Keratinocyte (primary cell): Measurements from ENCODE around the gene PRSS1. TPM values are rescaled to one million over a fixed set of nuclear protein-coding genes. Genes with fewer than 3 reads are reported as not detected.

ENCODE experiments used
- DNase-seq: peaks from one replicate; pipeline ENCODE4 v3.0.0-alpha.2; 2011; ENCODE audit warnings: low read depth, missing footprints, low spot score
- FAIRE-seq: peaks from 2 replicates; lab custom pipeline; 2011; peaks lifted over from hg19 to GRCh38; lab: Jason Lieb, UNC
- H2AFZ ChIP-seq: 2 replicates; pipeline ENCODE4 v1.6.0; 2012; ENCODE audit warnings: low read length, control low read depth, inconsistent platforms; ENCODE audit not compliant: control insufficient read depth
- H3K27ac ChIP-seq: 2 replicates; pipeline ENCODE4 v1.5.1; 2011; ENCODE audit warnings: low read length; ENCODE audit not compliant: control insufficient read depth, insufficient read depth
- H3K27me3 ChIP-seq: 3 replicates; pipeline ENCODE4 v1.6.0; 2011; ENCODE audit warnings: low read length; ENCODE audit not compliant: control insufficient read depth, insufficient read depth; ENCODE audit errors: extremely low read depth
- H3K36me3 ChIP-seq, 2 experiments: 2 replicates in 1 of 2; 3 replicates in 1 of 2; pipeline ENCODE4 v1.5.1; 2011; ENCODE audit warnings: low read length in 2 of 2, mild to moderate bottlenecking in 1 of 2; ENCODE audit not compliant: control insufficient read depth in 2 of 2, insufficient read depth in 2 of 2; ENCODE audit errors: extremely low read depth in 1 of 2
- H3K4me1 ChIP-seq: 3 replicates; pipeline ENCODE4 v1.5.1; 2011; ENCODE audit warnings: low read length; ENCODE audit not compliant: control insufficient read depth, insufficient read depth; ENCODE audit errors: extremely low read depth
- H3K4me2 ChIP-seq: 3 replicates; pipeline ENCODE4 v1.6.0; 2011; ENCODE audit warnings: low read depth, low read length; ENCODE audit not compliant: control insufficient read depth, insufficient read depth; ENCODE audit errors: extremely low read depth
- H3K4me3 ChIP-seq, 3 experiments: fragments of 200-600 bp in 1 of 3; sonication (generic) in 1 of 3; 2 replicates in 2 of 3; 3 replicates in 1 of 3; pipeline ENCODE4 v1.5.1; 2011 to 2016; ENCODE audit warnings: low read length in 3 of 3, mild to moderate bottlenecking in 3 of 3, control low read depth in 2 of 3, inconsistent platforms in 1 of 3, low read depth in 1 of 3, mixed read lengths in 1 of 3, mixed run types in 1 of 3, moderate library complexity in 1 of 3; ENCODE audit not compliant: control insufficient read depth in 2 of 3, insufficient read depth in 2 of 3; ENCODE audit errors: extremely low read depth in 1 of 3
- H3K79me2 ChIP-seq: 2 replicates; pipeline ENCODE4 v1.6.0; 2012; ENCODE audit warnings: low read length; ENCODE audit not compliant: control insufficient read depth, insufficient read depth
- H3K9ac ChIP-seq: 3 replicates; pipeline ENCODE4 v1.6.0; 2011; ENCODE audit warnings: low read length; ENCODE audit not compliant: control insufficient read depth, insufficient read depth; ENCODE audit errors: extremely low read depth
- H3K9me1 ChIP-seq: 3 replicates; pipeline ENCODE4 v1.6.0; 2011; ENCODE audit warnings: low read length; ENCODE audit not compliant: control insufficient read depth, insufficient read depth; ENCODE audit errors: extremely low read depth
- H3K9me3 ChIP-seq: 2 replicates; pipeline ENCODE4 v1.5.1; 2012; ENCODE audit warnings: low read depth, low read length; ENCODE audit not compliant: control insufficient read depth
- H4K20me1 ChIP-seq: 3 replicates; pipeline ENCODE4 v1.6.0; 2011; ENCODE audit warnings: low read length; ENCODE audit not compliant: control insufficient read depth, insufficient read depth; ENCODE audit errors: extremely low read depth
- EZH2 ChIP-seq: IDR thresholded peaks from one replicate; pipeline ENCODE4 v1.6.1; 2012; ENCODE audit warnings: inconsistent platforms, mild to moderate bottlenecking, low read length, moderate library complexity
- dilution Hi-C: fragments of 300-500 bp; cut with MboI; formaldehyde crosslinking; loops from one replicate; pipeline ENCODE4 v1.7.0; 2020; ENCODE audit warnings: low sequenced_read_pairs; ENCODE audit not compliant: extremely low pct_ligation_motif_present
- polyA plus RNA-seq, 5 experiments: library from polyadenylated mRNA; depleted of rRNA in 3 of 5; stranded (reverse) in 3 of 5; stranded (forward) in 1 of 5; unstranded in 1 of 5; fragments of >200 nt; gene quantifications; 1 replicate in 1 of 5; 2 replicates in 3 of 5; 3 replicates in 1 of 5; pipeline versions ENCODE4 v1.2.1 to v1.2.3, GENCODE V29; 2011 to 2012; ENCODE audit warnings: missing spikeins in 2 of 5, low read depth in 1 of 5, low replicate concordance in 1 of 5
- TF ChIP-seq, protein P1 (sequence below), 3 experiments: IDR thresholded peaks in 1 of 3; conservative IDR thresholded peaks in 1 of 3; optimal IDR thresholded peaks in 1 of 3; 2 replicates in 2 of 3; 3 replicates in 1 of 3; pipeline versions ENCODE3 to v1.5.1; 2011; ENCODE audit warnings: low read length in 3 of 3, mild to moderate bottlenecking in 3 of 3, moderate library complexity in 2 of 3, control low read depth in 1 of 3, inconsistent platforms in 1 of 3; ENCODE audit not compliant: insufficient read depth in 2 of 3; ENCODE audit errors: extremely low read depth in 1 of 3

PRSS1 gene
- polyA plus RNA-seq, 1 donor (not counting 4 experiments of a cell fraction or from before 2014, with no cell fraction given) = not detected

DNA sequence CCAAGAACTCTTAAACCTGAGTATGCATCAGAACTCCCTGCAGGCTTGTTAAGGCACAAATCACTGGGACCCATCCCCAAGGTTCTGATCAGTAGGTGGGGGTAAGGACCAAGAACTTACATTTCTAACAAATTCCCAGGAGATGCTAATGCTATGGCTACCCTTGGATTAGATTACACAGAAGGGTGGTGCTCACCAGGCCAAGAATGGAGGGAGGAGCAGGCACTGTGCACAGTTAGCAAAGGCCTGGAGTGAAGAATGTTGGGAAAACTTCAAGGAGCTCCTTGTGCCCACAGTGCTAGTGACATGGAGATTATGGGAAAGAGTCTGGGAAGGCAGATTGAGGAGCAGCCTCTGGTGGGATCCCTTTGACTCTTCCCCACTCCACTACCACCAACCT lies 23.4 kb downstream of the PRSS1 start:
- H3K4me2 ChIP-seq = no peak overlapping the region
- H3K9me1 ChIP-seq = no peaks in the 10 kb centered on the region
- FAIRE-seq (no peak), DNase-seq (no peak)
- no peak overlapping the region for H2AFZ ChIP-seq
- no peak for TF ChIP-seq EZH2
- TF ChIP-seq, protein P1, sequence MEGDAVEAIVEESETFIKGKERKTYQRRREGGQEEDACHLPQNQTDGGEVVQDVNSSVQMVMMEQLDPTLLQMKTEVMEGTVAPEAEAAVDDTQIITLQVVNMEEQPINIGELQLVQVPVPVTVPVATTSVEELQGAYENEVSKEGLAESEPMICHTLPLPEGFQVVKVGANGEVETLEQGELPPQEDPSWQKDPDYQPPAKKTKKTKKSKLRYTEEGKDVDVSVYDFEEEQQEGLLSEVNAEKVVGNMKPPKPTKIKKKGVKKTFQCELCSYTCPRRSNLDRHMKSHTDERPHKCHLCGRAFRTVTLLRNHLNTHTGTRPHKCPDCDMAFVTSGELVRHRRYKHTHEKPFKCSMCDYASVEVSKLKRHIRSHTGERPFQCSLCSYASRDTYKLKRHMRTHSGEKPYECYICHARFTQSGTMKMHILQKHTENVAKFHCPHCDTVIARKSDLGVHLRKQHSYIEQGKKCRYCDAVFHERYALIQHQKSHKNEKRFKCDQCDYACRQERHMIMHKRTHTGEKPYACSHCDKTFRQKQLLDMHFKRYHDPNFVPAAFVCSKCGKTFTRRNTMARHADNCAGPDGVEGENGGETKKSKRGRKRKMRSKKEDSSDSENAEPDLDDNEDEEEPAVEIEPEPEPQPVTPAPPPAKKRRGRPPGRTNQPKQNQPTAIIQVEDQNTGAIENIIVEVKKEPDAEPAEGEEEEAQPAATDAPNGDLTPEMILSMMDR (optimal IDR thresholded peaks at IDR 0.05 in 1 of 3, IDR thresholded peaks at IDR 0.05 in 1 of 3, conservative IDR thresholded peaks at IDR 0.05 in 1 of 3; ENCODE audit: extremely low read depth in 1 of 3, insufficient read depth in 2 of 3, low read length in 3 of 3) = no peak
- H3K36me3 ChIP-seq = no peaks in the 10 kb centered on the region
- H3K79me2 ChIP-seq = no peaks in the 10 kb centered on the region
- H3K4me3 ChIP-seq = no peak overlapping the region
- H3K9me3 ChIP-seq = no peaks in the 10 kb centered on the region
- no peaks in the 10 kb centered on the region for H4K20me1 ChIP-seq
- peaks cover 5% of the 10 kb centered on the region for H3K27me3 ChIP-seq
- dilution Hi-C loops = no loop called here
- H3K4me1 ChIP-seq = peaks cover 2% of the 10 kb centered on the region
- H3K9ac ChIP-seq = no peak overlapping the region
- no peak overlapping the region for H3K27ac ChIP-seq

DNA sequence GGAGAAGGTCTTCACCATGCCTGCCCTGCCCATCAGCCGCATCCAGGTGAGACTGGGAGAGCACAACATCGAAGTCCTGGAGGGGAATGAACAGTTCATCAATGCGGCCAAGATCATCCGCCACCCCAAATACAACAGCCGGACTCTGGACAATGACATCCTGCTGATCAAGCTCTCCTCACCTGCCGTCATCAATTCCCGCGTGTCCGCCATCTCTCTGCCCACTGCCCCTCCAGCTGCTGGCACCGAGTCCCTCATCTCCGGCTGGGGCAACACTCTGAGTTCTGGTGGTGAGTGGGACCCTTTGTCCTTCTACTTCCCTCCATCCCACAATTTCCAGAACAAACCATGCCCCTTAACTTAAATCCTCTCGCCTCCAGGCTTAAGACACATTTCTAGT lies 24.0 kb downstream of the PRSS1 start:
- H2AFZ ChIP-seq = no peak overlapping the region
- H3K27ac ChIP-seq = no peak overlapping the region
- H4K20me1 ChIP-seq = no peaks in the 10 kb centered on the region
- peaks cover 5% of the 10 kb centered on the region for H3K27me3 ChIP-seq
- DNase-seq (no peak), FAIRE-seq (no peak)
- H3K79me2 ChIP-seq = no peaks in the 10 kb centered on the region
- H3K4me3 ChIP-seq = no peak overlapping the region
- H3K9ac ChIP-seq = no peak overlapping the region
- H3K9me3 ChIP-seq = no peaks in the 10 kb centered on the region
- TF ChIP-seq EZH2 = no peak
- TF ChIP-seq, protein P1 (optimal IDR thresholded peaks at IDR 0.05 in 1 of 3, IDR thresholded peaks at IDR 0.05 in 1 of 3, conservative IDR thresholded peaks at IDR 0.05 in 1 of 3; ENCODE audit: extremely low read depth in 1 of 3, insufficient read depth in 2 of 3, low read length in 3 of 3) = no peak
- no peaks in the 10 kb centered on the region for H3K9me1 ChIP-seq
- H3K4me1 ChIP-seq = peaks cover 2% of the 10 kb centered on the region
- dilution Hi-C loops = no loop called here
- H3K4me2 ChIP-seq = no peak overlapping the region
- H3K36me3 ChIP-seq = no peaks in the 10 kb centered on the region
